ENCODE measurements around the gene SIAH1. TPM values are rescaled to one million over a fixed set of nuclear protein-coding genes. Genes with fewer than 3 reads are reported as not detected.

Gene SIAH1
- total RNA-seq, 4 donors from 2014 or later: 21.6 to 31.0 (median 25.9) TPM

DNA sequence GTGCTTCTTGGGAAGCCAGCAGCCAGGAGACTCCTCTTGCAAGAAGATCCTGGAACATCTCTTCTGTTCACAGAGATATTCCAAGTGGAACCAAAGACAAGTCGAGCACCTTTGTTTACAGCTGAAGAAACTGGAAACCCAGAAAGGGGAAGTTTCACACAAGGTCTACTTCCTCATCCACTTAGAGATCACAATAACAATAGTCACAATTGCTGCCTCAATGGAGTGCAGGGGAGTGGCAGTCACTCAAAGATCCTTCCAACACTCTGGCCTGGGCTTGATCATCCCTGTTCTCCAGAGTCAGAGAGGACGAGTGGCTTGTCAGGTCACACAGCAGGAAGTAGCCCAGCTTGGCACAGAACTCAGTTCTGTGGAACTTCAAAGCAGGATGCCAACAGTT is 46.9 kb upstream of the SIAH1 start:
- Histone ChIP-seq H3K9me3 (no peaks in the 10 kb centered on the region), H3K4me3 (no peak overlapping the region), H3K36me3 (no peaks in the 10 kb centered on the region), H3K27ac (replicated peaks in 1 of 4) (no peak overlapping the region), H3K27me3 (no peaks in the 10 kb centered on the region), H3K4me1 (peaks cover 0 to 13% (median 0%) of the 10 kb centered on the region in 4 donors)
- intact Hi-C loops (cut with DNase I): no loop called here
- no peak for DNase-seq (ENCODE audit: extremely low spot score)
- TF ChIP-seq POLR2A (IDR thresholded peaks at IDR 0.05; ENCODE audit: low read depth) (no peak), EP300 (IDR thresholded peaks at IDR 0.05) (no peak), POLR2AphosphoS5 (IDR thresholded peaks at IDR 0.05) (no peak)
- TF ChIP-seq, protein P1, sequence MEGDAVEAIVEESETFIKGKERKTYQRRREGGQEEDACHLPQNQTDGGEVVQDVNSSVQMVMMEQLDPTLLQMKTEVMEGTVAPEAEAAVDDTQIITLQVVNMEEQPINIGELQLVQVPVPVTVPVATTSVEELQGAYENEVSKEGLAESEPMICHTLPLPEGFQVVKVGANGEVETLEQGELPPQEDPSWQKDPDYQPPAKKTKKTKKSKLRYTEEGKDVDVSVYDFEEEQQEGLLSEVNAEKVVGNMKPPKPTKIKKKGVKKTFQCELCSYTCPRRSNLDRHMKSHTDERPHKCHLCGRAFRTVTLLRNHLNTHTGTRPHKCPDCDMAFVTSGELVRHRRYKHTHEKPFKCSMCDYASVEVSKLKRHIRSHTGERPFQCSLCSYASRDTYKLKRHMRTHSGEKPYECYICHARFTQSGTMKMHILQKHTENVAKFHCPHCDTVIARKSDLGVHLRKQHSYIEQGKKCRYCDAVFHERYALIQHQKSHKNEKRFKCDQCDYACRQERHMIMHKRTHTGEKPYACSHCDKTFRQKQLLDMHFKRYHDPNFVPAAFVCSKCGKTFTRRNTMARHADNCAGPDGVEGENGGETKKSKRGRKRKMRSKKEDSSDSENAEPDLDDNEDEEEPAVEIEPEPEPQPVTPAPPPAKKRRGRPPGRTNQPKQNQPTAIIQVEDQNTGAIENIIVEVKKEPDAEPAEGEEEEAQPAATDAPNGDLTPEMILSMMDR (IDR thresholded peaks at IDR 0.05): no peak
- 59% methylated on average over 2 of the region's 2 CpGs for WGBS

DNA sequence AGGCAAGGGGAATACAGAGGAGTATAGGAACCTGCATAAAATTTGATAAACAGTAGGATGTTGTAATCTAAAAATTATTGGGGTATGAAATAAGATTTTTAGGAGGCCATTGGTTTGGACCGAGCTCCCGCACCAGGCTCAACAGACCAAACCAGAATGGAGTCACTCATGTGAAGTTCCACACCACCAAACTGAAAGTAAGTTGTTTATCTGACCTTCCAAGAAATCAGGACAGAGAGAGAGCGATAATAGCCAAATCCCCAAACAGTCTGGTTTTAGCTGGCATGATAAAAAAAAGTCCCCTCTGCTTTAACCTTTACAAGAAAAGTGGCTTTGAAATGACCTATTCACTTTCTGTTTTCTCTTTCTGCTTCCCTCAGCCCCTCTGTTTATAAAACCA is 45.7 kb upstream of the SIAH1 start:
- Histone ChIP-seq H3K4me3 (no peak overlapping the region), H3K36me3 (no peaks in the 10 kb centered on the region), H3K27me3 (no peaks in the 10 kb centered on the region), H3K4me1 (peaks cover 0 to 10% (median 0%) of the 10 kb centered on the region in 4 donors), H3K27ac (replicated peaks in 1 of 4) (no peak overlapping the region), H3K9me3 (no peaks in the 10 kb centered on the region)
- intact Hi-C loops (cut with DNase I): no loop called here
- TF ChIP-seq POLR2A (IDR thresholded peaks at IDR 0.05; ENCODE audit: low read depth) (no peak), EP300 (IDR thresholded peaks at IDR 0.05) (no peak), POLR2AphosphoS5 (IDR thresholded peaks at IDR 0.05) (no peak)
- TF ChIP-seq, protein P1 (IDR thresholded peaks at IDR 0.05): no peak
- no peak for DNase-seq (ENCODE audit: extremely low spot score)
- WGBS: 89% methylated on average over 3 of the region's 3 CpGs

DNA sequence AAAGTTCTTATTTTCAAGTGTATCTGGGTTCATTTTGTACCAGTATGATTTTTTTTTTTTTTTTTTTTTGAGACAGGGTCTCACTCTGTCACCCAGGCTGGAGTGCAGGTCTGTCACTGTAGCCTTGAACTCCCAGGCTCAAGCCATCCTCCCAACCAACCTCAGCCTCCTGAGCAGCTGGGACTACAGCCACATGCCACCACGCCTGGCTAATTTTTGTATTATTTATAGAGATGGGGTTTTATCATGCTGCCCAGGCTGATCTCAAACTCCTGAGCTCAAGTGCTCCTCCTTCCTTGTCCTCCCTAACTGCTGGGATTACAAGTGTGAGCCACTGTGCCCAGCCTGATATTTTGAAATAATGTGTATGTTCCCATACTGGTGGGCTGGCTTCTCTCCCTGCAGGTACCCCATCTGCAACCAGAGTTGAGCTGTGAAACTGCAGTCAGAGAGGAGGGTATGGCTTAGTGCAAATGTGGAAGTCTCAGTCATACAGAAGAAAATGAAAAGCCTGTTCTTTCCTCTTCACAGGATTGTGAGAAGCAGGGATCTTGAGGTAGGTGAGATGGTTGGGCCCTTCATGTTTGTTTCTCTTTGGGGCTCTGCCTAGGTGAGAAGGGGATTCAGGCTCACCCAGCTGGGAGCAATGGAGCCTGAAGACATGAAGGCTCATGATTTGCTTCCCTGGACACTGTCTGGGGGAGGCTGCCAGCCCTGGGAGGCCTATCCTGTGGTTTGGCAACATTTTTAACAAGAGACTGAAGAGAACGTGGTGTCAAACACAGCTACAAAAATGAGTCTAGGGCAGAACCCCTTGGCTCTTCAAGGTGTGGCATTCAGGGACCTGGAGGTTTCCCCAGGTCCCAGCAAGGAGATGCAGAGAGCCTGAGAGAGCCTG is 41.3 kb upstream of the SIAH1 start:
- TF ChIP-seq, protein P1 (IDR thresholded peaks at IDR 0.05): no peak
- TF ChIP-seq EP300 (IDR thresholded peaks at IDR 0.05) (no peak), POLR2AphosphoS5 (IDR thresholded peaks at IDR 0.05) (no peak), POLR2A (IDR thresholded peaks at IDR 0.05; ENCODE audit: low read depth) (no peak)
- Histone ChIP-seq H3K27me3 (no peaks in the 10 kb centered on the region), H3K27ac (replicated peaks in 1 of 4) (no peak overlapping the region), H3K4me1 (no peaks in the 10 kb centered on the region), H3K9me3 (no peaks in the 10 kb centered on the region), H3K36me3 (no peaks in the 10 kb centered on the region), H3K4me3 (no peak overlapping the region)
- DNase-seq (ENCODE audit: extremely low spot score): no peak
- intact Hi-C loops (cut with DNase I): no loop called here
- 61% methylated on average over 2 of the region's 2 CpGs for WGBS

DNA sequence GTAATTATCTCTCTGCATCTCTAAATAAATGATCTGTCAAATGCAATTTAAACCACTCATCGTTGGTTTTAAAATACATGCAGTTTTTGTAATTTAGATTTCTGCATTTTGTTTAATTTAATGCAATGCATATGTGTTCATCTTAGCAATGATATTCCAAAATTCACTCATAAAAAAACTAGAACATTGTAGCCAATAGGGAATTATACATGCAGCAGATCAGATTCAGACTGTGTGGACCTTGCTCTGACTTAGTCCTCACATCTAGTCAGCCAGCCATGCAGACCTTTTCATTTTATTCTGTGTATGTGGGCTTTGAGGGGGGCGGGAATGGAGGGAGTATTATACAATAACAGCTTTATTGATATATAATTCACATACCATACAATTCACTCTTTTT is 37.3 kb upstream of the SIAH1 start:
- DNase-seq (ENCODE audit: extremely low spot score): no peak
- Histone ChIP-seq H3K4me3 (no peak overlapping the region), H3K27me3 (no peaks in the 10 kb centered on the region), H3K27ac (replicated peaks in 1 of 4) (no peak overlapping the region), H3K4me1 (no peaks in the 10 kb centered on the region), H3K9me3 (no peaks in the 10 kb centered on the region), H3K36me3 (no peaks in the 10 kb centered on the region)
- WGBS: 72% methylated on average over 2 of the region's 2 CpGs
- TF ChIP-seq EP300 (IDR thresholded peaks at IDR 0.05) (no peak), POLR2AphosphoS5 (IDR thresholded peaks at IDR 0.05) (no peak), POLR2A (IDR thresholded peaks at IDR 0.05; ENCODE audit: low read depth) (no peak)
- TF ChIP-seq, protein P1 (IDR thresholded peaks at IDR 0.05): no peak
- intact Hi-C loops (cut with DNase I): no loop called here
